Ovary (tissue), 3 donors: ENCODE measurements around the gene UPK3B.
"Not testable (repeated sequence)": the region's sequence is repeated elsewhere in the genome, so short reads cannot be mapped to it uniquely, and the experiment has no call there.

Source experiments
- EP300 ChIP-seq: sonication (generic); formaldehyde crosslinking; IDR thresholded peaks from one replicate; pipeline ENCODE4 v1.6.1; 2017; ENCODE audit warnings: antibody characterized with exemption
- TF ChIP-seq, protein P1 (sequence below), 3 donors: fragments of 450-650 bp in 2 of 3; fragments of 200-600 bp in 1 of 3; IDR thresholded peaks; one replicate each; pipeline versions ENCODE4 v1.5.1 to v1.8.0; 2016 to 2022; ENCODE audit warnings: antibody characterized with exemption in 3 of 3, mild to moderate bottlenecking in 1 of 3
- donor health status: DM: no; HTN: no; CAD: no.

DNA sequence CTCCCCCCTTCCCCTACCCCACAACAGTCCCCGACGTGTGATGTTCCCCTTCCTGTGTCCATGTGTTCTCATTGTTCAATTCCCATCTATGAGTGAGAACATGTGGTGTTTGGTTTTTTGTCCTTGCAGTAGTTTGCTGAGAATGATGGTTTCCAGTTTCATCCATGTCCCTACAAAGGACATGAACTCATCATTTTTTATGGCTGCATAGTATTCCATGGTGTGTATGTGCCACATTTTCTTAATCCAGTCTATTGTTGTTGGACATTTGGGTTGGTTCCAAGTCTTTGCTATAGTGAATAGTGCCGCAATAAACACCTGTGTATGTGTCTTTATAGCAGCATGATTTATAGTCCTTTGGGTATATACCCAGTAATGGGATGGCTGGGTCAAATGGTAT is 51.0 kb downstream of the UPK3B start:
- TF ChIP-seq, protein P1, sequence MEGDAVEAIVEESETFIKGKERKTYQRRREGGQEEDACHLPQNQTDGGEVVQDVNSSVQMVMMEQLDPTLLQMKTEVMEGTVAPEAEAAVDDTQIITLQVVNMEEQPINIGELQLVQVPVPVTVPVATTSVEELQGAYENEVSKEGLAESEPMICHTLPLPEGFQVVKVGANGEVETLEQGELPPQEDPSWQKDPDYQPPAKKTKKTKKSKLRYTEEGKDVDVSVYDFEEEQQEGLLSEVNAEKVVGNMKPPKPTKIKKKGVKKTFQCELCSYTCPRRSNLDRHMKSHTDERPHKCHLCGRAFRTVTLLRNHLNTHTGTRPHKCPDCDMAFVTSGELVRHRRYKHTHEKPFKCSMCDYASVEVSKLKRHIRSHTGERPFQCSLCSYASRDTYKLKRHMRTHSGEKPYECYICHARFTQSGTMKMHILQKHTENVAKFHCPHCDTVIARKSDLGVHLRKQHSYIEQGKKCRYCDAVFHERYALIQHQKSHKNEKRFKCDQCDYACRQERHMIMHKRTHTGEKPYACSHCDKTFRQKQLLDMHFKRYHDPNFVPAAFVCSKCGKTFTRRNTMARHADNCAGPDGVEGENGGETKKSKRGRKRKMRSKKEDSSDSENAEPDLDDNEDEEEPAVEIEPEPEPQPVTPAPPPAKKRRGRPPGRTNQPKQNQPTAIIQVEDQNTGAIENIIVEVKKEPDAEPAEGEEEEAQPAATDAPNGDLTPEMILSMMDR (IDR thresholded peaks at IDR 0.05), result not testable (repeated sequence)
- not testable (repeated sequence) for TF ChIP-seq EP300
